Upper lobe of right lung (tissue), 1 donor: ENCODE results near the gene FOXK2. TPM values are rescaled to one million over a fixed set of nuclear protein-coding genes. Genes with fewer than 3 reads are reported as not detected.

Experiments used
- ATAC-seq: fragments of 200-7000 bp; cut with Tn5 transposase; one replicate; pipeline ENCODE4 v1.9.1; 2020; ENCODE audit warnings: mild to moderate bottlenecking, moderate library complexity
- DNase-seq: peaks from one replicate; pipeline ENCODE4 v3.0.0-alpha.2; 2020
- H3K27ac ChIP-seq: fragments of 200-600 bp; one replicate; pipeline ENCODE4 v1.8.0; 2022
- H3K27me3 ChIP-seq: fragments of 200-600 bp; one replicate; pipeline ENCODE4 v1.8.0; 2022; ENCODE audit warnings: mild to moderate bottlenecking
- H3K36me3 ChIP-seq: fragments of 200-600 bp; one replicate; pipeline ENCODE4 v1.8.0; 2022
- H3K4me1 ChIP-seq: fragments of 200-600 bp; one replicate; pipeline ENCODE4 v1.8.0; 2022
- H3K4me3 ChIP-seq: fragments of 200-600 bp; one replicate; pipeline ENCODE4 v1.8.0; 2022; ENCODE audit warnings: mild to moderate bottlenecking
- H3K9me3 ChIP-seq: fragments of 200-600 bp; one replicate; pipeline ENCODE4 v1.8.0; 2022
- CTCF ChIP-seq: fragments of 200-600 bp; IDR thresholded peaks from one replicate; pipeline ENCODE4 v1.8.0; 2022; ENCODE audit warnings: antibody characterized with exemption
- intact Hi-C: fragments of 100-400 bp; cut with DNase I; formaldehyde crosslinking; loops from one replicate; pipeline ENCODE4 v1.11.0; 2022
- total RNA-seq: library from RNA; stranded (reverse); fragmentation: NEBNext Ultra II Directional; extraction: Animal tissue kit (Norgen Biotek cat#: 25700); gene quantifications from one replicate; pipeline ENCODE4 v1.2.1, GENCODE V29; 2021
- donor health status: DM: no; HTN: yes; CAD: no; lungs with severe emphysema.

Gene FOXK2
- total RNA-seq, 1 donor from 2014 or later = 62.4 TPM

- peaks cover 37% of the 10 kb centered on the region for H3K36me3 ChIP-seq
- ATAC-seq = peak; percentile 0
Measured at GRCh38 chr17:82593590-82594087, 74.1 kb downstream of the FOXK2 start.

GRCh38 chr17:82594571-82594970 lies 75.0 kb downstream of the FOXK2 start:
- intact Hi-C loops = no loop called here
- Histone ChIP-seq H3K4me3 (no peak overlapping the region), H3K27ac (no peak overlapping the region), H3K36me3 (peaks cover 38% of the 10 kb centered on the region), H3K4me1 (peaks cover 39% of the 10 kb centered on the region), H3K9me3 (no peaks in the 10 kb centered on the region), H3K27me3 (no peaks in the 10 kb centered on the region)
- DNase-seq (no peak), ATAC-seq (no peak)
- TF ChIP-seq CTCF = no peak

More at GRCh38 chr17:82593590-82594087, 74.1 kb downstream of the FOXK2 start:
- no peak for TF ChIP-seq CTCF
- Histone ChIP-seq H3K4me1 (peaks cover 39% of the 10 kb centered on the region), H3K27me3 (no peaks in the 10 kb centered on the region), H3K9me3 (no peaks in the 10 kb centered on the region), H3K27ac (peak overlapping the region; percentile 90), H3K4me3 (peak overlapping the region; percentile 69)
- intact Hi-C loops = no loop called here
- DNase-seq = no peak

- Histone ChIP-seq H3K4me3 (no peak overlapping the region), H3K27ac (no peak overlapping the region), H3K9me3 (no peaks in the 10 kb centered on the region), H3K4me1 (peaks cover 36% of the 10 kb centered on the region), H3K27me3 (no peaks in the 10 kb centered on the region), H3K36me3 (peaks cover 46% of the 10 kb centered on the region)
- DNase-seq (no peak), ATAC-seq (no peak)
- intact Hi-C loops = no loop called here
- no peak for TF ChIP-seq CTCF
Measured at GRCh38 chr17:82595893-82596292, 76.4 kb downstream of the FOXK2 start.

- ATAC-seq (no peak), DNase-seq (no peak)
- H3K9me3 ChIP-seq = no peaks in the 10 kb centered on the region
- no peak for TF ChIP-seq CTCF
- peaks cover 48% of the 10 kb centered on the region for H3K36me3 ChIP-seq
- no peak overlapping the region for H3K4me3 ChIP-seq
- intact Hi-C loops = no loop called here
- H3K27ac ChIP-seq = no peak overlapping the region
- H3K27me3 ChIP-seq = no peaks in the 10 kb centered on the region
- peaks cover 32% of the 10 kb centered on the region for H3K4me1 ChIP-seq
Measured at GRCh38 chr17:82596296-82596695, 76.8 kb downstream of the FOXK2 start.

GRCh38 chr17:82596837-82597672 lies 77.5 kb downstream of the FOXK2 start:
- no peak overlapping the region for H3K4me3 ChIP-seq
- H3K27ac ChIP-seq = no peak overlapping the region
- intact Hi-C loops = no loop called here
- H3K9me3 ChIP-seq = no peaks in the 10 kb centered on the region
- peaks cover 56% of the 10 kb centered on the region for H3K36me3 ChIP-seq
- no peak for ATAC-seq
- TF ChIP-seq CTCF = no peak
- peaks cover 25% of the 10 kb centered on the region for H3K4me1 ChIP-seq
- H3K27me3 ChIP-seq = no peaks in the 10 kb centered on the region
- DNase-seq = no peak
